Peyer's patch (tissue), 4 donors: Measurements from ENCODE around the gene FGF12. TPM values are rescaled to one million over a fixed set of nuclear protein-coding genes. Genes with fewer than 3 reads are reported as not detected.

Experiments
- DNase-seq, 3 donors: peaks; one replicate each; pipeline ENCODE4 v3.0.0-alpha.2; 2017 to 2019
- H3K27ac ChIP-seq, 4 donors: fragments of 200-600 bp; sonication (generic); one replicate each; pipeline ENCODE4 v1.5.1; 2016 to 2019
- H3K27me3 ChIP-seq, 2 donors: fragments of 200-600 bp; sonication (generic); one replicate each; pipeline ENCODE4 v1.5.1; 2019
- H3K36me3 ChIP-seq, 3 donors: fragments of 200-600 bp; sonication (generic); one replicate each; pipeline ENCODE4 v1.5.1; 2016 to 2019
- H3K4me1 ChIP-seq, 4 donors: fragments of 200-600 bp; sonication (generic); one replicate each; pipeline ENCODE4 v1.5.1; 2016 to 2019
- H3K4me3 ChIP-seq, 4 donors: fragments of 200-600 bp; sonication (generic); 1 replicate in 3 of 4; 2 replicates in 1 of 4; pipeline ENCODE4 v1.5.1; 2016 to 2019; ENCODE audit warnings: mild to moderate bottlenecking in 1 of 4
- H3K9me3 ChIP-seq, 4 donors: fragments of 200-600 bp; sonication (generic); one replicate each; pipeline ENCODE4 v1.5.1; 2016 to 2019; ENCODE audit warnings: mild to moderate bottlenecking in 1 of 4
- CTCF ChIP-seq, 6 experiments: fragments of 450-650 bp in 4 of 6; fragments of 200-600 bp in 2 of 6; sonication (generic) in 1 of 6; IDR thresholded peaks; one replicate each; pipeline ENCODE4 v1.5.1; 2017 to 2019; ENCODE audit warnings: antibody characterized with exemption in 6 of 6, mild to moderate bottlenecking in 3 of 6, moderate library complexity in 1 of 6
- POLR2A ChIP-seq, 2 donors: fragments of 450-650 bp; IDR thresholded peaks; one replicate each; pipeline ENCODE4 v1.5.1; 2017; ENCODE audit warnings: antibody characterized with exemption in 2 of 2, mild to moderate bottlenecking in 2 of 2, moderate library complexity in 2 of 2
- total RNA-seq, 4 donors: library from RNA; depleted of rRNA; stranded (reverse); fragments of >200 nt; gene quantifications; one replicate each; pipeline ENCODE4 v1.1.0, GENCODE V29; 2016

Gene FGF12
- total RNA-seq, 4 donors from 2014 or later, result 0.47 TPM; not detected in 3

DNA sequence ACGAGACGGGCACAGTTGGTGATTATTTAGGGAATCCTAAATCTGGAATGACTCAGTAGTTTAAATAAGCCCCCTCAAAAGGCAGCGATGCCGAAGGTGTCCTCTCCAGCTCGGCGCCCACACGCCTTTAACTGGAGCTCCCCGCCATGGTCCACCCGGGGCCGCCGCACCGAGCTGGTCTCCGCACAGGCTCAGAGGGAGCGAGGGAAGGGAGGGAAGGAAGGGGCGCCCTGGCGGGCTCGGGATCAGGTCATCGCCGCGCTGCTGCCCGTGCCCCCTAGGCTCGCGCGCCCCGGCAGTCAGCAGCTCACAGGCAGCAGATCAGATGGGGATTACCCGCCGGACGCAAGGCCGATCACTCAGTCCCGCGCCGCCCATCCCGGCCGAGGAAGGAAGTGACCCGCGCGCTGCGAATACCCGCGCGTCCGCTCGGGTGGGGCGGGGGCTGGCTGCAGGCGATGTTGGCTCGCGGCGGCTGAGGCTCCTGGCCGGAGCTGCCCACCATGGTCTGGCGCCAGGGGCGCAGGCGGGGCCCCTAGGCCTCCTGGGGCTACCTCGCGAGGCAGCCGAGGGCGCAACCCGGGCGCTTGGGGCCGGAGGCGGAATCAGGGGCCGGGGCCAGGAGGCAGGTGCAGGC lies 318.0 kb downstream of the FGF12 start:
- DNase-seq, result no peak
- no peak overlapping the region for H3K27ac ChIP-seq
- H3K27me3 ChIP-seq, result peaks cover 0 to 6% of the 10 kb centered on the region in 2 donors
- no peaks in the 10 kb centered on the region for H3K9me3 ChIP-seq
- TF ChIP-seq CTCF (IDR thresholded peaks at IDR 0.05) (no peak), POLR2A (IDR thresholded peaks at IDR 0.05) (no peak)
- H3K36me3 ChIP-seq, result no peaks in the 10 kb centered on the region
- H3K4me1 ChIP-seq, result peaks cover 0 to 5% (median 0%) of the 10 kb centered on the region in 4 donors
- peak overlapping the region; percentile 8 to 48 (median 34) for H3K4me3 ChIP-seq

DNA sequence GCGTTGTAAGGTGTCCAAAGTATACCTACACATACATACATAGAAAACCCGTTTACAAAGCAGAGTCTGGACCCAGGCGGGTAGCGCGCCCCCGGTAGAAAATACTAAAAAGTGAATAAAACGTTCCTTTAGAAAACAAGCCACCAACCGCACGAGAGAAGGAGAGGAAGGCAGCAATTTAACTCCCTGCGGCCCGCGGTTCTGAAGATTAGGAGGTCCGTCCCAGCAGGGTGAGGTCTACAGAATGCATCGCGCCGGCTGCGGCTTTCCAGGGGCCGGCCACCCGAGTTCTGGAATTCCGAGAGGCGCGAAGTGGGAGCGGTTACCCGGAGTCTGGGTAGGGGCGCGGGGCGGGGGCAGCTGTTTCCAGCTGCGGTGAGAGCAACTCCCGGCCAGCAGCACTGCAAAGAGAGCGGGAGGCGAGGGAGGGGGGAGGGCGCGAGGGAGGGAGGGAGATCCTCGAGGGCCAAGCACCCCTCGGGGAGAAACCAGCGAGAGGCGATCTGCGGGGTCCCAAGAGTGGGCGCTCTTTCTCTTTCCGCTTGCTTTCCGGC lies 318.6 kb downstream of the FGF12 start:
- no peak for TF ChIP-seq POLR2A (IDR thresholded peaks at IDR 0.05)
- no peak for TF ChIP-seq CTCF (IDR thresholded peaks at IDR 0.05)
- Histone ChIP-seq H3K36me3 (no peaks in the 10 kb centered on the region), H3K4me1 (peaks cover 0 to 5% (median 0%) of the 10 kb centered on the region in 4 donors), H3K9me3 (no peaks in the 10 kb centered on the region), H3K4me3 (peak overlapping the region in 2 of 4 donors; percentile 39 to 48), H3K27ac (no peak overlapping the region), H3K27me3 (peaks cover 0 to 6% of the 10 kb centered on the region in 2 donors)
- no peak for DNase-seq

DNA sequence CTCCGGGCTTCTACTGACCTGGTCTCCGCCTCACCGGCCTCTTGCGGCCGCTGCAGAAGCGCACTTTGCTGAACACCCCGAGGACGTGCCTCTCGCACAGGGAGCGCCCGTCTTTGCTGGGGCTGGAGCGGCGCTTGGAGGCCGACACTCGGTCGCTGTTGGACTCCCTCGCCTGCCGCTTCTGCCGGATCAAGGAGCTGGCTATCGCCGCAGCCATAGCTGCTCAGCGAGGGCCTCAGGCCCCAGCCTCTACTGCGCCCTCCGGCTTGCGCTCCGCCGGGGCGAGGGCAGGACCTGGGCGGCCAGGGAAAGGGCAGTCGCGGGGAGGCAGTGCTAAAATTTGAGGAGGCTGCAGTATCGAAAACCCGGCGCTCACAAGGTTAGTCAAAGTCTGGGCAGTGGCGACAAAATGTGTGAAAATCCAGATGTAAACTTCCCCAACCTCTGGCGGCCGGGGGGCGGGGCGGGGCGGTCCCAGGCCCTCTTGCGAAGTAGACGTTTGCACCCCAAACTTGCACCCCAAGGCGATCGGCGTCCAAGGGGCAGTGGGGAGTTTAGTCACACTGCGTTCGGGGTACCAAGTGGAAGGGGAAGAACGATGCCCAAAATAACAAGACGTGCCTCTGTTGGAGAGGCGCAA lies 319.2 kb downstream of the FGF12 start:
- Histone ChIP-seq H3K9me3 (no peaks in the 10 kb centered on the region), H3K4me3 (peak overlapping the region in 1 of 4 donors; percentile 48), H3K36me3 (no peaks in the 10 kb centered on the region), H3K27ac (no peak overlapping the region), H3K4me1 (peaks cover 0 to 5% (median 0%) of the 10 kb centered on the region in 4 donors), H3K27me3 (peaks cover 0 to 6% of the 10 kb centered on the region in 2 donors)
- no peak for TF ChIP-seq POLR2A (IDR thresholded peaks at IDR 0.05)
- TF ChIP-seq CTCF (IDR thresholded peaks at IDR 0.05), result no peak
- DNase-seq, result no peak

GRCh38 chr3:192399767-192400166 lies 327.6 kb downstream of the FGF12 start:
- no peaks in the 10 kb centered on the region for H3K36me3 ChIP-seq
- no peaks in the 10 kb centered on the region for H3K9me3 ChIP-seq
- TF ChIP-seq CTCF (IDR thresholded peaks at IDR 0.05), result no peak
- TF ChIP-seq POLR2A (IDR thresholded peaks at IDR 0.05), result no peak
- H3K4me1 ChIP-seq, result no peaks in the 10 kb centered on the region
- no peaks in the 10 kb centered on the region for H3K27me3 ChIP-seq
- no peak overlapping the region for H3K4me3 ChIP-seq
- DNase-seq, result no peak
- no peak overlapping the region for H3K27ac ChIP-seq

DNA sequence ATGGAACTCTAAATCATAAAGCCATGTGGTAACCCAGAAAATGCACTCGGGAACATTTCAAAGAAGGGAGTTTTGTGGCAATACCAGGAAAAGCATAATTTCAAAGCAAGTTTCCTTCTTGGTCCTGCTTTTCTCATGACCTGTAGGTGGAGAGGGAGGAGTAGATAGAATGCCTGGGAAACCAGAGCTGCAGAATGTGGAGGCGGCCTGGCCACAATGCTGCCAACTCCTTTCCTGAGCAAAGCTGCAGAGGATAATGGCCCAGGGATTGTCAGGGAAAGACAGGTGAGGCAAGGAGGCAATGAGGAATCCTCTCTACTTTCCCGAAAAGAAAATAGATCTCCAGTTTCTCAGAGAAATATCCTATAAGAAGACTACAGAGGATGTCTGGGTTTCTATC lies 330.3 kb downstream of the FGF12 start:
- Histone ChIP-seq H3K27ac (no peak overlapping the region), H3K4me1 (no peaks in the 10 kb centered on the region), H3K27me3 (no peaks in the 10 kb centered on the region), H3K9me3 (no peaks in the 10 kb centered on the region), H3K4me3 (no peak overlapping the region), H3K36me3 (no peaks in the 10 kb centered on the region)
- no peak for DNase-seq
- TF ChIP-seq POLR2A (IDR thresholded peaks at IDR 0.05) (no peak), CTCF (IDR thresholded peaks at IDR 0.05) (no peak)
